ENCODE data around the gene FBXO46.

The FBXO46 gene

DNA sequence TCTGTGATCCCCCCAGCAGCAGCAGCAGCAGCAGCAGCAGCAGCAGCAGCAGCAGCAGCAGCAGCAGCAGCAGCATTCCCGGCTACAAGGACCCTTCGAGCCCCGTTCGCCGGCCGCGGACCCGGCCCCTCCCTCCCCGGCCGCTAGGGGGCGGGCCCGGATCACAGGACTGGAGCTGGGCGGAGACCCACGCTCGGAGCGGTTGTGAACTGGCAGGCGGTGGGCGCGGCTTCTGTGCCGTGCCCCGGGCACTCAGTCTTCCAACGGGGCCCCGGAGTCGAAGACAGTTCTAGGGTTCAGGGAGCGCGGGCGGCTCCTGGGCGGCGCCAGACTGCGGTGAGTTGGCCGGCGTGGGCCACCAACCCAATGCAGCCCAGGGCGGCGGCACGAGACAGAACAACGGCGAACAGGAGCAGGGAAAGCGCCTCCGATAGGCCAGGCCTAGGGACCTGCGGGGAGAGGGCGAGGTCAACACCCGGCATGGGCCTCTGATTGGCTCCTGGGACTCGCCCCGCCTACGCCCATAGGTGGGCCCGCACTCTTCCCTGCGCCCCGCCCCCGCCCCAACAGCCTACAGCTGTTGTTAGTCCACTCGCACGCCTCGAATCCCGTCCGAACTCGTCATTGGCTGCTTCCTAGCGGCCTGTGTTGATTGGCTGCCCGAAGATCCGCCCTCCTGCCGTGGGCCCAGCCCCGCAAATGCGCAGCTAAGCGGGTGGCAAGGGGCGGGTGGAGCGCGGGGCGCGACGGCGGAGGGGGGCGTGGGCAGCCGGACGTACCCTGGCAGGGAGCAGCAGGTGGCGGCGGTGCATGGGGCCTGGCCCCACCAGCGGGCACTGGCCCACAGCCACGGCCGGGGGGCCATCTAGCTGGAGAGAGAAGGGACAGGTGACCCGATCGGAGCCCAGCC lies 39.8 kb upstream of the FBXO46 start:
- DNase-seq (ENCODE audit: low read depth in 1 of 2, low spot score in 1 of 2): peak; percentile 94 to 98
- TF ChIP-seq JUND (IDR thresholded peaks at IDR 0.05; ENCODE audit: low read depth): no peak
- in situ Hi-C loops (cut with HindIII; ENCODE audit: low pct_unique_long_range_greater_than_20kb, low sequenced_read_pairs): no loop called here

DNA sequence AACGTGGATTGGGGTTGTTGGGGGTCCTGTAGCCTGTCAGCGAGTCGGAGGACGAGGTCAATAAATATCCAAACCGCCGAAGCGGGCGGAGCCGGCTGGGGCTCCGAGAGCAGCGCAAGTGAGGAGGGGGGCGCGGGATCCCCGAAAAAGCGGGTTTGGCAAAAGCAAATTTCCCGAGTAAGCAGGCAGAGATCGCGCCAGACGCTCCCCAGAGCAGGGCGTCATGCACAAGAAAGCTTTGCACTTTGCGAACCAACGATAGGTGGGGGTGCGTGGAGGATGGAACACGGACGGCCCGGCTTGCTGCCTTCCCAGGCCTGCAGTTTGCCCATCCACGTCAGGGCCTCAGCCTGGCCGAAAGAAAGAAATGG lies 39.1 kb upstream of the FBXO46 start:
- TF ChIP-seq JUND (IDR thresholded peaks at IDR 0.05; ENCODE audit: low read depth): no peak
- peak in 1 of 2 experiments; percentile 54 for DNase-seq (ENCODE audit: low read depth in 1 of 2, low spot score in 1 of 2)
- in situ Hi-C loops (cut with HindIII; ENCODE audit: low pct_unique_long_range_greater_than_20kb, low sequenced_read_pairs): no loop called here

DNA sequence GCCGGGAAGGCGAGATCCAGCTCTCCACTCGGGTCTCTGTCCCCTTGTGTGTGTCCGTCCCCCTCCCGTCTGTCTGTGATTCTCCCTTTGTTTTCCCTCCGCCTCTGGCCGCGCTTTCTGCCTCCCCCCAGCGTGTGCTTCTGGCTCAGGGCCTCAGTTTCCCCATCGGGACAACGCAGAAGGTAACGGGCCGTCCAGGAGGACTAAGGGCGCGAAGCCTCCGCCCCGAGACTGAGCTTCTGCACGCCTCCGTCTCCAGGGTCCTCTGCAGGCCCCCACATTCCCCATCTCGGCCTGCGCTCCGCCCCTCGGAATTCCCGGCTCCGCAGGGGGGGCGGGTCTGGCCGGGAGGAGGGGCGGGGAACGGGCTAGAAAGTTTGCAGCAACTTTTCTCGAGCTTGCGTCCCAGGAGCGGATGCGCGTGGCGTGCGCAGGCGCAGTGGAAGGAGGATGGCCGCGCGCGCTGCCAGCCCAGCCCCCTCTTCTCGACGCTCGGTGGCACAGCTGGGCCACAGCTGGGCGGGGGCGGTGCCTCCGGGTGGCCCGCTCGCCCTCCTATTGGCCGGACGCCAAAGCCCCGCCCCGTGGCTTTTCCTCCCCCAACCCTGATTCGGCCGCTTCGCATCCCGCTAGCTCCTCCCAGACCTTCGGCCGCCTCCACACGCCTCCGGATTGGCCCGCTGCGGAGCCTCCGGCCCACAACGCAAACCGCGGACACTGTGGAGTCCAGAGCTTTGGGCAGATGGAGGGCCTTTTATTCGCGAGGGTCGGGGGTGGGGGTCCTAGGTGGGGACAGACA lies 38.5 kb upstream of the FBXO46 start, which contains the start of gene SIX5:
Gene SIX5, minus strand, starts transcription at position 269 of the 799 bp plus-strand sequence. CDS start 408 bp downstream, outside the sequence.
- peak; percentile 81 to 97 for DNase-seq (ENCODE audit: low read depth in 1 of 2, low spot score in 1 of 2)
- in situ Hi-C loops (cut with HindIII; ENCODE audit: low pct_unique_long_range_greater_than_20kb, low sequenced_read_pairs): no loop called here
- TF ChIP-seq JUND (IDR thresholded peaks at IDR 0.05; ENCODE audit: low read depth): no peak; the same call in 1 of the 2 replicates

DNA sequence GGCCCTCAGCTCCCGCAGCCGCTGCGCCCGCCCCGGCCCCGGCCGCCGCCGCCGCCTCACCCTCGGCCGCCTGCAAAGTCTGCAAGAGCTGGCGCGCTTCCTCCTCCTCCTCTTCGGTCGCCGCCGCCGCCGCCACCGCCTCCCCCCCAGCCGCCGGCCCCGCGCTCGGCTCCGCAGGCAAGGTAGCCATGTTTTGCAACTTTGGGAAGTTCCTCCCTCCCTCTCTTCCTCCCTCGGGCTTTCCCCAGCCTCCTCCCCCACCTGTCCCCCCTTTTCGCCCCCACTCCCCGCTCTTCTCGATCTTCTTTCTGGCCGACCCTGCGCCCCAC lies 37.9 kb upstream of the FBXO46 start:
- no peak for TF ChIP-seq JUND (IDR thresholded peaks at IDR 0.05; ENCODE audit: low read depth)
- in situ Hi-C loops (cut with HindIII; ENCODE audit: low pct_unique_long_range_greater_than_20kb, low sequenced_read_pairs): no loop called here
- DNase-seq (ENCODE audit: low read depth in 1 of 2, low spot score in 1 of 2): peak; percentile 24 to 64

DNA sequence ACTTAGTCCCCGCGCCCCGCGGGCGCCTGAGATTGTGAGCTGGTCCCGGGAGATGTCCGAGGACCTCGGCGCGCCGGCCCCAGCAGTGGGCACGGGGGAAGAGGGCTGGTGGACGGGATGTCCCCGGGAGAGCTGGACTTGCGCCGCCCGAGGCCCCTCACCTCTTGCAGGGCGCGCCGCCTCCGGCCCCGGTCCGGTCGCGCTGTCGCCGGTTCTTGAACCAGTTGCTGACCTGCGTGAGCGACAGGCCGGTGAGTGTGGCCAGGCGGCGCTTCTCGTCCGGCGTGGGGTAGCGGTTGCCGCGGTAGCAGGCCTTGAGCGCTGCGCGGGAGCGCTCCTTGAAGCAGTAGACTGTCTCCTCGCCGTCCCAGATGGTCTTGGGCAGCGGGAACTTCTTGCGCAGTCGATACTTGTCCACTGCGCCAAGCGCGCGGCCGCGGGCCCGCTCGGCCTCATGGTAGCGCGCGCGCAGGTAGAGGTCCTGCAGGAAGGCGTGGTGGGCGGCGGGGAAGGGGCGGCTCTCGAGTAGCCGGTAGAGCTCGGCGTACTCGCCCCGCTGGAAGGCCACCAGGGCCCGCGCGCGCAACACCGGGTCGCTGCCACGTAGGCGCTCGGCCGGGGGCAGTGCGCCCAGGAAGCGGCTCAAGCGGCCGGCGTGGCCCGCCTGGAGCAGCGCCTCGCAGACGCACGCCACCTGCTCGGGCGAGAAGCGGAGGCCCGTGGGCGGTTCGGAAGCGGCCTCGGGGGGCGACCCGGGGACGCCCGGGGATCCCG lies 37.4 kb upstream of the FBXO46 start:
- no peak for TF ChIP-seq JUND (IDR thresholded peaks at IDR 0.05; ENCODE audit: low read depth)
- in situ Hi-C loops (cut with HindIII; ENCODE audit: low pct_unique_long_range_greater_than_20kb, low sequenced_read_pairs): no loop called here
- peak; percentile 23 to 60 for DNase-seq (ENCODE audit: low read depth in 1 of 2, low spot score in 1 of 2)

DNA sequence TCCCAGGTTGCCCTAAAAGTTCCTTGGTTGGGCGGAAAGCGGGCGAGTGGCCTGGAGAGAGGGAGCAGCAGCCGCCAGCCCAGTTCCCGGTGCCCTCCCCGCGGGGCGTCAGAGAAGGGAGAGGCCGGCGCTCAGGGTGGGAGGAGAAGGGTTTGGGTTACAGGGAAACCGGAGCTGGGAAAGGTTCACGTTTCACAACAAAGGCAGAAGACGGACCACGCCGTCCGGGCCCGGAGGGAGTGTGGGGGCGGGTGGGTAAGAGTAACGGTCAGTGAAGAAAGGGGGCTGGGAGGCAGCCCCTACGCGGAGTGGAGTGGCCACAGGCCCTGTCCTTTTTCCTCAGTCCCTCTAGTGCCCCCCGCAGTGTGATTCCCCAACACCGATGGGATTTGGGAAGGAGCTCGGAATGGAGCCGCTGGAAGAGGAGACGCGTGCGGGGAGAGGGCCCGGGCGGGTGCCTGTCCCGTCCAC lies 36.7 kb upstream of the FBXO46 start:
- DNase-seq (ENCODE audit: low read depth in 1 of 2, low spot score in 1 of 2): peak; percentile 66 to 87
- TF ChIP-seq JUND (IDR thresholded peaks at IDR 0.05; ENCODE audit: low read depth): no peak
- in situ Hi-C loops (cut with HindIII; ENCODE audit: low pct_unique_long_range_greater_than_20kb, low sequenced_read_pairs): no loop called here

DNA sequence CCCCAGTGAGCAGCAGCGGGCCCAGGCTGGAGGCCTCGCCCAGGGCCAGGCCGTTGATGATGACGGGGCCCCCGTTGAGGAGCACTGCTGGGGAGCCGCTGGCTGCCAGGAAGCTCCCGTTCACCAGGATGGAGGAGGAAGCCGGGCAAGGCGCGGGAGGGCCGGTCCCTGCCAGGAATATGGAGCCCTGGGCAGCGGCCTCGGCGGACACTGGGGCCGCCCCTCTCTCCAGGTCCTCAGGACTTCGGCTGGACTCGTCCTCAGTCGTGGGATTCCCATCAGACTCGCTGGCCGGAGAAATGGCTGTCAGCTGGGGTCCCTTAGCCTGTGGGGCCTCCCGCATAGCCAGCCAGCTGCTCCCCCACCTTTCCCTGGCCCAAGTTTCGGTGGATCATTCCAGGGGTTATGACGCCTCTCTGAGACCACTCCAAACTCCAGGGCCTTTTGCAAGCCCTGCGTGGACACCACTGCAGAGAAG lies 36.2 kb upstream of the FBXO46 start:
- in situ Hi-C loops (cut with HindIII; ENCODE audit: low pct_unique_long_range_greater_than_20kb, low sequenced_read_pairs): no loop called here
- TF ChIP-seq JUND (IDR thresholded peaks at IDR 0.05; ENCODE audit: low read depth): no peak
- no peak for DNase-seq (ENCODE audit: low read depth in 1 of 2, low spot score in 1 of 2)

DNA sequence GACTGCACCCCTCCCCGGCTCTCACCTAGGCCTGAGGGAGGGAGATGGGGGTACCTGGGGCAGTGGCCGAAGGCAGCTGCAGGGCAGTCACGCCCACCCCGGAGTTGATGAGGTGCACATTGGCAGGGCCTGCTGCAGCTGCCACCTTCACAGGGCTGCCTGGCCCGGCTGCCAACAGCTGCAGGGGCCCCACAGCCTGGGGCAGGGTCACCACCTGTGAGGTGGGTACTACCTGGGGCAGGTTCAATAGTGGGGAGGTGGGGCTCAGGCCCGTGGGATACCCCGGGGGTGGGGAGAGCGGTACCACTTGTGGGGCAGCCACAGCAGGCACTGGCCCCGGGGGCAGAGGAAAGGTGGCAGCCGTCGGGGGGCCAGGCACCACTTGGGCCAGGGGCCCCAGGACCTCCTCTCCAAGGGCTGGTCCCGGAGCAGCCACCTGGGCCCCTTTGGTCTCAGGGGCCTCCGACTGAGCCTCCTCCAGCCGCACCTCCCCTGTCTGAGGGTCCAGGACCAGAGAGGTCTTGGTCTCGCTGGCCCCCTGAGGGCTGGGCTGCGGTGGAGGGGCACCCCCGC lies 35.7 kb upstream of the FBXO46 start:
- DNase-seq (ENCODE audit: low read depth in 1 of 2, low spot score in 1 of 2): no peak
- in situ Hi-C loops (cut with HindIII; ENCODE audit: low pct_unique_long_range_greater_than_20kb, low sequenced_read_pairs): no loop called here

DNA sequence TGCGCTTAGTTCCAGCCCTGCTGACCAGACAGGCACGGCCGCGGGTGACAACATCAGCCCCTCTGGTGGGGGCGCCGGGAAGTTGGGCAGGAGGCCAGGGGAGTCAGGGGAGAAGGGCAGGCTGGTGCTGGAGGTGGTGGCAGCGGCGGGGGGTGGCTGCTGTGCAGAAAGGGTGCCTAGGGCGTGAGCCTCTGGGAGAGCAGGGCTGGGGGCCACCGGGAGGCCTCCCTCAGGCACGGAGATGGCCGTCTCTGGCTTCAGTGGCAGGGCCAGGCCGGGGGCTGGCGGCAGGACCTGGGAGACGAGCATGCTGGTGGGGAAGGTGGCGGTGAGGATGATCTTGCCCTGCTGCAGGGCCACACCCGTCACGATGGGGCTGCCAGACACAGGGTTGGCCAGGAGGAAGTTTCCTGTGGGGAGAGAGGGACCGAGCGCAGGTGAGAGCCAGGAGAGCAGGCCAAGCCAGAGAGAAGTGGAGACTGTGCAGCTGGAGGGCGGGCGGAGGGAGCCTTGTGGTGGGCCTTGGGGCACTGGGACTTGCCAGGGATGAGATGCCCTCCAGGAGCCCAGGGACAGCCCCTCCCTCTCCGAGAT lies 35.1 kb upstream of the FBXO46 start:
- in situ Hi-C loops (cut with HindIII; ENCODE audit: low pct_unique_long_range_greater_than_20kb, low sequenced_read_pairs): no loop called here
- no peak for DNase-seq (ENCODE audit: low read depth in 1 of 2, low spot score in 1 of 2)
- TF ChIP-seq JUND (IDR thresholded peaks at IDR 0.05; ENCODE audit: low read depth): no peak

More for the DNA sequence above, 35.7 kb upstream of the FBXO46 start:
- TF ChIP-seq JUND (IDR thresholded peaks at IDR 0.05; ENCODE audit: low read depth): no peak

DNA sequence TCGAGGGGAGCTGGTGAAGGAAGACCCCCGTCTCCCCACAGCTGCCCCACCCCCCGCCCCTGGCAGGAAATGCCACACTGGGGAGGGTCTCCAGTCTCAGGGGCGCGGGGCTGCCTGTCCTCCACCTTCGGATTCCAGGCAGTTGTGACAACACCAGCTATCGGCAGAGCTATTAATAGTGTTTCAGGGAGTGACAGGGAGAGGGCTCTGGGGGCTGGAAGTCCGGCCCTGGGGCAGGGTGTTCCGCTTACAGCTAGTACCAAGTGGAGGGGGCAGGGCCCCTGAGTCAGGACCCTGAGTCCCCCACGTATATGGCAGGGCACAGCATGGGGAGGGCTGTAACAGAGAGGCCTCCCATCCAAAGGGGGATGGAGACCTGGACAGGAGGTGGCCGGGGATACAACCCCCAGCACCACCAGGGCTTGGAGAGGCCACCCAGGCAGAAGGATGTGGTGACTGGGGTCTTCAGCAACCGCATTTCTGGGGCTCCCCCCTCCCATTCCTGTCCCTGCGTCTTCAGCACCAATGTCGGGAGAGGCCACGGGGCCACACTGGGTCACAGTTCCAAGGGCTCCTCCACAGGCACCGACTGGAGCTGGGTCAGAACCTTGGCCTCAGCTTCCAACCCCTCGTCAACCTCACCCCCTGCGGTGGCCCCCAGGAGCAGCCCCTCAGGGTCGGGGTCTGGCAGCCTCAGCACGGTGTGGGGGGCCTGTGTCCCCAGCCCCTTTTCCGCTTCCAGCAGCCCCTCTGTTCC lies 34.4 kb upstream of the FBXO46 start:
- no peak for DNase-seq (ENCODE audit: low read depth in 1 of 2, low spot score in 1 of 2)
- TF ChIP-seq JUND (IDR thresholded peaks at IDR 0.05; ENCODE audit: low read depth): no peak
- in situ Hi-C loops (cut with HindIII; ENCODE audit: low pct_unique_long_range_greater_than_20kb, low sequenced_read_pairs): no loop called here

DNA sequence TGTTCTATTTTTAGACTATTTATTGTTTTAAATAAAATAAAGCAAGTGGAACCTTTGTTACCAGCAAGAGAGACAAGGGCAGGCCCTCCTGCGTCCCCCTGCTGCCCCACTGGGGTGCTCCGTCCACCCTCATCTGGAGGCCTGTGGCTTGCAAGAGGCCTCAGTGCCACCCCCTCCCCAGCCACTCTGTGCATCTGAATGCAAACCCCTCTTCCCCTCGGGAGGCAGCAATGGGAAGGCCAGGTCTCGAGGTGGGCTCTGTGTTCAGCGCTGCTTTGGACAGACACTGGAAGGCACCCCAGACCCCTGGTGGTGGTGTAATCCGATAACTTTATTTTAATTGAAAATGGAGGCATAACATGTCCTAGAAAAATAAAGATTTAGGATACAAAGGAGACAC lies 33.8 kb upstream of the FBXO46 start:
- TF ChIP-seq JUND (IDR thresholded peaks at IDR 0.05; ENCODE audit: low read depth): no peak
- in situ Hi-C loops (cut with HindIII; ENCODE audit: low pct_unique_long_range_greater_than_20kb, low sequenced_read_pairs): no loop called here
- DNase-seq (ENCODE audit: low read depth in 1 of 2, low spot score in 1 of 2): no peak

All from T47D (cell line).